Heart left ventricle (tissue), 13 donors: ENCODE data around the gene HOXD10.

Source experiments
- CTCF ChIP-seq, 12 donors: fragments of 200-600 bp; sonication (generic) in 4 of 12; IDR thresholded peaks; one replicate each; pipeline versions ENCODE4 v1.5.0 to v1.8.0; 2018 to 2022; ENCODE audit warnings: antibody characterized with exemption in 12 of 12, mild to moderate bottlenecking in 5 of 12
- POLR2A ChIP-seq, 2 donors: fragments of 450-650 bp; IDR thresholded peaks; one replicate each; pipeline ENCODE4 v1.6.1; 2017; ENCODE audit warnings: antibody characterized with exemption in 2 of 2, mild to moderate bottlenecking in 2 of 2, moderate library complexity in 2 of 2
- donor health status: ischemic (EF 13 %, LVEDD 7.1; RV severe dilation, severe dysfunction).
- donor health status: DM: no; HTN: yes; CAD: no.
- donor health status: DM: no; HTN: no; CAD: no.
- donor health status: ischemic (EF 25% LVEDD 6.9; RV normal size, moderate dysfunction).
- donor health status: ischemic (EF 25% LVEDD 5.7; RV mildly dilated, moderate dysfunction).
- donor health status: ischemic (EF 35%, LVEDD 5.7; RV mildly dilated, moderate dysfunction).
- donor health status: nonischemic (EF 11% LVEDD 7.7; RV severe dilation, severe dysfunction).
- donor health status: DM: yes; HTN: yes; CAD: no.
- donor health status: PGD.
- donor health status: ischemic (EF 29% LVEDD 5.4; RV normal size, mild dysfunction).
- donor health status: nonischemic (EF 23%, LVEDD 6.1; RV moderate dilation, normal function).

GRCh38 chr2:176089843-176090395 is 26.7 kb upstream of the HOXD10 start:
- TF ChIP-seq CTCF (IDR thresholded peaks at IDR 0.05) (no peak), POLR2A (IDR thresholded peaks at IDR 0.05) (no peak)
